NCI-H2227 (cell line): ENCODE measurements around the gene B9D2.

Source experiments
- DNase-seq: peaks from one replicate; lab custom pipeline; 2025; ENCODE audit not compliant: unreplicated experiment; lab: John Stamatoyannopoulos, UW

B9D2 gene

GRCh38 chr19:41330481-41330880 is 33.5 kb downstream of the B9D2 start:
- DNase-seq: no peak

- no peak for DNase-seq
Observed at GRCh38 chr19:41328842-41329225, 35.1 kb downstream of the B9D2 start.

- no peak for DNase-seq
Observed at GRCh38 chr19:41328157-41328841, 35.6 kb downstream of the B9D2 start.

- DNase-seq: no peak
Observed at GRCh38 chr19:41327576-41328156, 36.3 kb downstream of the B9D2 start.

- DNase-seq: no peak
Observed at GRCh38 chr19:41327076-41327575, 36.8 kb downstream of the B9D2 start.

- DNase-seq: no peak
Observed at GRCh38 chr19:41325947-41326706, 37.8 kb downstream of the B9D2 start.

GRCh38 chr19:41325640-41325946 is 38.4 kb downstream of the B9D2 start:
- DNase-seq: no peak

- peak; percentile 75 for DNase-seq
Observed at GRCh38 chr19:41324921-41325639, 38.9 kb downstream of the B9D2 start.

GRCh38 chr19:41324231-41324702 is 39.7 kb downstream of the B9D2 start:
- DNase-seq: no peak

GRCh38 chr19:41323430-41324125 is 40.4 kb downstream of the B9D2 start:
- DNase-seq: no peak

- DNase-seq: no peak
Observed at GRCh38 chr19:41323023-41323422, 40.9 kb downstream of the B9D2 start.

GRCh38 chr19:41322451-41322850 is 41.5 kb downstream of the B9D2 start:
- DNase-seq: no peak

GRCh38 chr19:41321600-41322270 is 42.2 kb downstream of the B9D2 start:
- peak; percentile 85 for DNase-seq

- no peak for DNase-seq
Observed at GRCh38 chr19:41321204-41321599, 42.7 kb downstream of the B9D2 start.

GRCh38 chr19:41320568-41320967 is 43.4 kb downstream of the B9D2 start:
- no peak for DNase-seq

- DNase-seq: no peak
Observed at GRCh38 chr19:41320185-41320518, 43.8 kb downstream of the B9D2 start.

- DNase-seq: no peak
Observed at GRCh38 chr19:41319500-41320184, 44.3 kb downstream of the B9D2 start.

- DNase-seq: no peak
Observed at GRCh38 chr19:41318696-41319499, 45.1 kb downstream of the B9D2 start.

GRCh38 chr19:41316306-41316920 is 47.5 kb downstream of the B9D2 start:
- no peak for DNase-seq
